Measurements from ENCODE around the gene CRYBA1.

- TF ChIP-seq POLR2A (IDR thresholded peaks at IDR 0.05; ENCODE audit: control extremely low read depth in 1 of 2, low read depth in 2 of 2, low read length in 2 of 2): no peak
- no peak for TF ChIP-seq CTCF (IDR thresholded peaks at IDR 0.05; ENCODE audit: control extremely low read depth in 1 of 3, insufficient read depth in 1 of 3, low read depth in 1 of 3, low read length in 3 of 3)
- TF ChIP-seq EZH2 (IDR thresholded peaks at IDR 0.05; ENCODE audit: low read depth, low read length, severe bottlenecking): no peak
- no peak for TF ChIP-seq YY1 (IDR thresholded peaks at IDR 0.05; ENCODE audit: low read depth, low read length)
- no peak for TF ChIP-seq CHD2 (IDR thresholded peaks at IDR 0.05; ENCODE audit: low read length)
- no peak for TF ChIP-seq RFX5 (IDR thresholded peaks at IDR 0.05; ENCODE audit: borderline replicate concordance, low read depth, low read length)
- TF ChIP-seq CREB1 (IDR thresholded peaks at IDR 0.05): no peak
- TF ChIP-seq GABPA (IDR thresholded peaks at IDR 0.05; ENCODE audit: borderline replicate concordance, insufficient read depth, low read length): no peak
- TF ChIP-seq RAD21 (IDR thresholded peaks at IDR 0.05 in 1 of 2, conservative IDR thresholded peaks at IDR 0.05 in 1 of 2; ENCODE audit: low read depth in 2 of 2, low read length in 2 of 2): no peak
These were observed 47.9 kb downstream of the CRYBA1 start for GRCh38 chr17:29294580-29294900.
